Measurements from ENCODE around the gene CNIH3. TPM values are rescaled to one million over a fixed set of nuclear protein-coding genes. Genes with fewer than 3 reads are reported as not detected.

The CNIH3 gene
- total and polyA plus RNA-seq, 10 of the 15 experiments (the other 5 are each of a cell fraction or from before 2014, with no cell fraction given), result 0.77 to 5.8 (median 1.8) TPM

GRCh38 chr1:224612246-224612645, 3.9 kb upstream of the CNIH3 start:
- no peak for TF ChIP-seq EP300 (IDR thresholded peaks at IDR 0.05; ENCODE audit: borderline replicate concordance in 1 of 2, control insufficient read depth in 1 of 2, low read depth in 2 of 2, low read length in 2 of 2)
- TF ChIP-seq ZNF687 (IDR thresholded peaks at IDR 0.05), result no peak
- no peak for TF ChIP-seq CBX5 (IDR thresholded peaks at IDR 0.05; ENCODE audit: low read depth)
- TF ChIP-seq PBX3 (IDR thresholded peaks at IDR 0.05; ENCODE audit: insufficient replicate concordance, low read depth, low read length), result no peak
- no peak for TF ChIP-seq TCF12 (IDR thresholded peaks at IDR 0.05; ENCODE audit: low read depth, low read length)
- TF ChIP-seq ZBTB4 (CRISPR knock-in tag; IDR thresholded peaks at IDR 0.05), result no peak
- TF ChIP-seq JUND (IDR thresholded peaks at IDR 0.05; ENCODE audit: low read depth, low read length), result no peak
- no peak for TF ChIP-seq KAT2A (conservative IDR thresholded peaks at IDR 0.05; ENCODE audit: control insufficient read depth, low read depth, low read length)
- TF ChIP-seq CHD4 (IDR thresholded peaks at IDR 0.05), result no peak
- no peak for TF ChIP-seq RELB (IDR thresholded peaks at IDR 0.05; ENCODE audit: low read depth)
- TF ChIP-seq SIX5 (IDR thresholded peaks at IDR 0.05; ENCODE audit: low read depth, low read length, severe bottlenecking), result no peak
- no peak for TF ChIP-seq BCL11A (IDR thresholded peaks at IDR 0.05; ENCODE audit: low read depth, low read length)
- no peak for TF ChIP-seq TBL1XR1 (IDR thresholded peaks at IDR 0.05; ENCODE audit: low read depth, low read length)
- no peak overlapping the region for H3K27ac ChIP-seq (ENCODE audit: control insufficient read depth, insufficient read depth)
- no peak for DNase-seq (ENCODE audit: low read depth, low spot score)
- H3K27me3 ChIP-seq (replicated peaks in 1 of 2; ENCODE audit: control insufficient read depth in 2 of 2, insufficient read depth in 2 of 2, low read length in 1 of 2), result peaks cover 9 to 10% of the 10 kb centered on the region in 2 experiments
- CTCF ChIA-PET, result no interaction called here
- H2AFZ ChIP-seq (ENCODE audit: control insufficient read depth, low read depth, low read length), result no peak overlapping the region
- no peak for ATAC-seq
- RAD21 ChIA-PET (ENCODE audit: unreplicated experiment), result no interaction called here
- no peaks in the 10 kb centered on the region for H3K36me3 ChIP-seq (ENCODE audit: control insufficient read depth in 2 of 2, insufficient read depth in 2 of 2, low read length in 1 of 2)
- no peak for FAIRE-seq
- 50% methylated on average over 1 of the region's 1 CpG for WGBS (ENCODE audit: insufficient coverage, insufficient replicate concordance, low lambda C conversion rate, missing lambda C conversion rate)
- POLR2A ChIA-PET, result interaction anchor here (0.5 kb wide), 1 partner anchor 1064 kb away, joined by 4 read pairs; no protein-coding TSS in a partner anchor
- H3K4me2 ChIP-seq (ENCODE audit: control insufficient read depth, insufficient read depth), result no peak overlapping the region
- no peaks in the 10 kb centered on the region for H3K79me2 ChIP-seq (ENCODE audit: control insufficient read depth, insufficient read depth, low read length)
- BruUV-seq (replicated peaks), result no TSS peak
- H3K4me1 ChIP-seq (ENCODE audit: control insufficient read depth, insufficient read depth, low read length), result no peaks in the 10 kb centered on the region
- in situ Hi-C loops (cut with MboI) (no loop called here), intact Hi-C loops (cut with micrococcal nuclease; ENCODE audit: unreplicated experiment) (no loop called here)
- no peak overlapping the region for H3K4me3 ChIP-seq
- SMC1A ChIA-PET (ENCODE audit: uncharacterized antibody, unreplicated experiment), result interaction anchor here (0.6 kb wide), 2 partner anchors 31 to 240 kb away, joined by 3 read pairs; no protein-coding TSS in a partner anchor
- no peak overlapping the region for H3K9ac ChIP-seq (ENCODE audit: control insufficient read depth, insufficient read depth, low read length)
- H3K9me3 ChIP-seq (replicated peaks; ENCODE audit: control insufficient read depth, insufficient read depth, low read length), result no peaks in the 10 kb centered on the region
- no peaks in the 10 kb centered on the region for H4K20me1 ChIP-seq (ENCODE audit: control insufficient read depth, insufficient read depth)

All from GM12878 (cell line).